Testis (tissue), 2 donors: ENCODE data around the gene EPHA6.

Experiments used
- POLR2A ChIP-seq: fragments of 450-650 bp; IDR thresholded peaks from one replicate; pipeline ENCODE4 v1.6.1; 2017; ENCODE audit warnings: antibody characterized with exemption, mild to moderate bottlenecking, moderate library complexity
- TF ChIP-seq, protein P1 (sequence below), 3 experiments: fragments of 450-650 bp in 2 of 3; fragments of 200-600 bp in 1 of 3; sonication (generic) in 1 of 3; IDR thresholded peaks; one replicate each; pipeline ENCODE4 v1.5.1; 2016 to 2019; ENCODE audit warnings: antibody characterized with exemption in 3 of 3, mild to moderate bottlenecking in 2 of 3, moderate library complexity in 1 of 3

GRCh38 chr3:97089621-97090020 is 275.2 kb downstream of the EPHA6 start:
- TF ChIP-seq, protein P1, sequence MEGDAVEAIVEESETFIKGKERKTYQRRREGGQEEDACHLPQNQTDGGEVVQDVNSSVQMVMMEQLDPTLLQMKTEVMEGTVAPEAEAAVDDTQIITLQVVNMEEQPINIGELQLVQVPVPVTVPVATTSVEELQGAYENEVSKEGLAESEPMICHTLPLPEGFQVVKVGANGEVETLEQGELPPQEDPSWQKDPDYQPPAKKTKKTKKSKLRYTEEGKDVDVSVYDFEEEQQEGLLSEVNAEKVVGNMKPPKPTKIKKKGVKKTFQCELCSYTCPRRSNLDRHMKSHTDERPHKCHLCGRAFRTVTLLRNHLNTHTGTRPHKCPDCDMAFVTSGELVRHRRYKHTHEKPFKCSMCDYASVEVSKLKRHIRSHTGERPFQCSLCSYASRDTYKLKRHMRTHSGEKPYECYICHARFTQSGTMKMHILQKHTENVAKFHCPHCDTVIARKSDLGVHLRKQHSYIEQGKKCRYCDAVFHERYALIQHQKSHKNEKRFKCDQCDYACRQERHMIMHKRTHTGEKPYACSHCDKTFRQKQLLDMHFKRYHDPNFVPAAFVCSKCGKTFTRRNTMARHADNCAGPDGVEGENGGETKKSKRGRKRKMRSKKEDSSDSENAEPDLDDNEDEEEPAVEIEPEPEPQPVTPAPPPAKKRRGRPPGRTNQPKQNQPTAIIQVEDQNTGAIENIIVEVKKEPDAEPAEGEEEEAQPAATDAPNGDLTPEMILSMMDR (IDR thresholded peaks at IDR 0.05) = no peak
- TF ChIP-seq POLR2A = no peak
